Neural progenitor cell (in vitro differentiated cells): ENCODE data around the gene LPCAT2. TPM values are rescaled to one million over a fixed set of nuclear protein-coding genes. Genes with fewer than 3 reads are reported as not detected.

Experiments
- DNase-seq: peaks from one replicate; pipeline ENCODE4 v3.0.0-alpha.2; 2016; ENCODE audit warnings: low spot score
- H2AFZ ChIP-seq: fragments of 200-600 bp; sonication (generic); replicated peaks from 2 replicates; pipeline ENCODE4 v1.6.1; 2016; ENCODE audit warnings: antibody characterized with exemption
- H3F3A ChIP-seq: fragments of 200-600 bp; sonication (generic); 2 replicates; pipeline ENCODE4 v1.6.1; 2016; ENCODE audit warnings: antibody characterized with exemption, low read depth
- H3K27ac ChIP-seq: fragments of 200-600 bp; sonication (generic); 2 replicates; pipeline ENCODE4 v1.5.1; 2016; ENCODE audit warnings: mild to moderate bottlenecking
- H3K27me3 ChIP-seq: fragments of 200-600 bp; sonication (generic); 2 replicates; pipeline ENCODE4 v1.6.1; 2016; ENCODE audit warnings: mild to moderate bottlenecking, moderate library complexity
- H3K36me3 ChIP-seq: fragments of 200-600 bp; sonication (generic); 2 replicates; pipeline ENCODE4 v1.5.1; 2016
- H3K4me1 ChIP-seq: fragments of 200-600 bp; sonication (generic); 2 replicates; pipeline ENCODE4 v1.6.1; 2016; ENCODE audit warnings: mixed run types
- H3K4me2 ChIP-seq: fragments of 200-600 bp; sonication (generic); 2 replicates; pipeline ENCODE4 v1.6.1; 2016
- H3K4me3 ChIP-seq: fragments of 200-600 bp; sonication (generic); 2 replicates; pipeline ENCODE4 v1.5.1; 2016
- H3K79me2 ChIP-seq: fragments of 200-600 bp; sonication (generic); 2 replicates; pipeline ENCODE4 v1.6.1; 2016; ENCODE audit warnings: low read depth
- H3K9ac ChIP-seq: fragments of 200-600 bp; sonication (generic); 2 replicates; pipeline ENCODE4 v1.6.1; 2016
- H3K9me3 ChIP-seq: fragments of 200-600 bp; sonication (generic); 2 replicates; pipeline ENCODE4 v1.5.1; 2016; ENCODE audit warnings: low read depth
- H4K20me1 ChIP-seq: fragments of 200-600 bp; sonication (generic); 2 replicates; pipeline ENCODE4 v1.6.1; 2016; ENCODE audit warnings: low read depth
- H3K27ac Mint-ChIP-seq: 3 replicates; pipeline ENCODE4 v1.8.0; 2021; ENCODE audit warnings: mixed read lengths
- H3K27me3 Mint-ChIP-seq: 2 replicates; pipeline ENCODE4 v1.8.0; 2022; ENCODE audit warnings: low read depth, mild to moderate bottlenecking, inconsistent platforms, moderate library complexity, mixed read lengths; ENCODE audit not compliant: insufficient read depth
- H3K36me3 Mint-ChIP-seq: 3 replicates; pipeline ENCODE4 v1.8.0; 2021; ENCODE audit warnings: mixed read lengths
- H3K4me1 Mint-ChIP-seq: 3 replicates; pipeline ENCODE4 v1.8.0; 2021; ENCODE audit warnings: mixed read lengths
- H3K4me3 Mint-ChIP-seq: 3 replicates; pipeline ENCODE4 v1.8.0; 2021; ENCODE audit warnings: mild to moderate bottlenecking, moderate library complexity, mixed read lengths
- H3K9me3 Mint-ChIP-seq: 3 replicates; pipeline ENCODE4 v1.8.0; 2020; ENCODE audit warnings: mixed read lengths
- EZH2 ChIP-seq: fragments of 200-600 bp; sonication (generic); IDR thresholded peaks from 2 replicates; pipeline ENCODE4 v1.6.1; 2017; ENCODE audit warnings: antibody characterized with exemption, mild to moderate bottlenecking, moderate library complexity
- EZH2phosphoT487 ChIP-seq: fragments of 200-600 bp; sonication (generic); IDR thresholded peaks from 2 replicates; pipeline ENCODE4 v1.6.1; 2017; ENCODE audit warnings: antibody characterized with exemption
- total RNA-seq: library from RNA; depleted of rRNA; stranded (reverse); fragments of >200 nt; gene quantifications from 2 replicates; pipeline ENCODE4 v1.2.3, GENCODE V29; 2015; ENCODE audit warnings: low replicate concordance
- TF ChIP-seq, protein P1 (sequence below): fragments of 200-600 bp; sonication (generic); IDR thresholded peaks from 2 replicates; pipeline ENCODE4 v1.5.1; 2017; ENCODE audit warnings: antibody characterized with exemption, mild to moderate bottlenecking

The LPCAT2 gene
- total RNA-seq, 1 donor from 2014 or later: 14.2 TPM

DNA sequence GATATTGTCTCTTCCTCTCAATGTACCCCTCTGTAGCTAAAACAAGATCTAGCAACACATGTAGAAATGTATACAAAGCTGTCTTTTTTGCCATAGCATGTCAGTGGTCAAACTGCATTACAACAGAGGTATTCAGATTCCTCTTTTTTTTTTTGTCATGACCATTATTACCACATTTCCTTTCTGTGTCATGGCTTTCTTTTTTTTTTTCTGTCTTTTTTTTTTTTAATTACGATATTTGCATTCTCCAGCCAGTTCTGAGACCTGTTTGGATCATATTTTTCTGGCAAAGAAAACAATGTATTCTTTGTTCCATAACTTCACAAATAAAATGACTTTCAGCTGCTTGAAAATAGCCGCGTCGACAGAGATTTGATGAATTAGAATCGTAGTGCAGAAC lies 30.2 kb downstream of the LPCAT2 start:
- Histone ChIP-seq H3K9me3 (no peaks in the 10 kb centered on the region), H2AFZ (no peak overlapping the region), H3K27ac (no peak overlapping the region), H3K27me3 (no peaks in the 10 kb centered on the region), H3F3A (no peaks in the 10 kb centered on the region), H3K36me3 (no peaks in the 10 kb centered on the region), H4K20me1 (no peaks in the 10 kb centered on the region), H3K9ac (no peak overlapping the region), H3K4me2 (no peak overlapping the region), H3K79me2 (no peaks in the 10 kb centered on the region), H3K4me1 (no peaks in the 10 kb centered on the region), H3K4me3 (no peak overlapping the region)
- Mint-ChIP-seq H3K27me3 (no peaks in the 10 kb centered on the region), H3K36me3 (no peaks in the 10 kb centered on the region), H3K27ac (no peak overlapping the region), H3K9me3 (no peaks in the 10 kb centered on the region), H3K4me1 (no peaks in the 10 kb centered on the region), H3K4me3 (no peak overlapping the region)
- no peak for DNase-seq
- TF ChIP-seq, protein P1, sequence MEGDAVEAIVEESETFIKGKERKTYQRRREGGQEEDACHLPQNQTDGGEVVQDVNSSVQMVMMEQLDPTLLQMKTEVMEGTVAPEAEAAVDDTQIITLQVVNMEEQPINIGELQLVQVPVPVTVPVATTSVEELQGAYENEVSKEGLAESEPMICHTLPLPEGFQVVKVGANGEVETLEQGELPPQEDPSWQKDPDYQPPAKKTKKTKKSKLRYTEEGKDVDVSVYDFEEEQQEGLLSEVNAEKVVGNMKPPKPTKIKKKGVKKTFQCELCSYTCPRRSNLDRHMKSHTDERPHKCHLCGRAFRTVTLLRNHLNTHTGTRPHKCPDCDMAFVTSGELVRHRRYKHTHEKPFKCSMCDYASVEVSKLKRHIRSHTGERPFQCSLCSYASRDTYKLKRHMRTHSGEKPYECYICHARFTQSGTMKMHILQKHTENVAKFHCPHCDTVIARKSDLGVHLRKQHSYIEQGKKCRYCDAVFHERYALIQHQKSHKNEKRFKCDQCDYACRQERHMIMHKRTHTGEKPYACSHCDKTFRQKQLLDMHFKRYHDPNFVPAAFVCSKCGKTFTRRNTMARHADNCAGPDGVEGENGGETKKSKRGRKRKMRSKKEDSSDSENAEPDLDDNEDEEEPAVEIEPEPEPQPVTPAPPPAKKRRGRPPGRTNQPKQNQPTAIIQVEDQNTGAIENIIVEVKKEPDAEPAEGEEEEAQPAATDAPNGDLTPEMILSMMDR: no peak
- TF ChIP-seq EZH2 (no peak), EZH2phosphoT487 (no peak)

DNA sequence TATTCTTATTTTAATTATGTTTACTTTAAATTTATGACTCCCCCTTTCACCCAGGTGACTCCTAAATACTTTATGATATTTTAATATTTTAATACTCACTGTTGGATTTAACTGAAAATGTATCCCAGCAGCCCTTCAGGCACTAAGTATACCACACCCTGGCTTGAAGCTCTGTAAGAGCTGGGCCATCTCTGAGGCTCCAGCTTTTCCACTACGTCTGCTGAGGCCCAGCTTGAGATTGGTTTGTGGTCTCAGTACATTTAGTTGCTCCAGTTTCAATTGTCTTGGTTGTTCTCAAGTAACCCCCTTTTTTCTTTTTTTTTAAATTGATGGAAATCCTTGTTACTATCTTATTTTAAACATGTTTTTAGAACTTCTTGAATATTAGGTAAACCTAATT lies 30.6 kb downstream of the LPCAT2 start:
- H3K36me3 Mint-ChIP-seq: no peaks in the 10 kb centered on the region
- Histone ChIP-seq H3K27ac (no peak overlapping the region), H3K9me3 (no peaks in the 10 kb centered on the region), H3K27me3 (no peaks in the 10 kb centered on the region), H3K4me3 (no peak overlapping the region), H3K36me3 (no peaks in the 10 kb centered on the region), H3K4me1 (no peaks in the 10 kb centered on the region), H4K20me1 (no peaks in the 10 kb centered on the region), H2AFZ (no peak overlapping the region), H3K4me2 (no peak overlapping the region), H3K79me2 (no peaks in the 10 kb centered on the region), H3F3A (no peaks in the 10 kb centered on the region), H3K9ac (no peak overlapping the region)
- TF ChIP-seq EZH2phosphoT487: no peak
- TF ChIP-seq, protein P1: no peak
- no peak for TF ChIP-seq EZH2
- no peak for DNase-seq
- H3K27ac Mint-ChIP-seq: no peak overlapping the region
- H3K4me3 Mint-ChIP-seq: no peak overlapping the region
- H3K27me3 Mint-ChIP-seq: no peaks in the 10 kb centered on the region
- no peaks in the 10 kb centered on the region for H3K9me3 Mint-ChIP-seq
- no peaks in the 10 kb centered on the region for H3K4me1 Mint-ChIP-seq

DNA sequence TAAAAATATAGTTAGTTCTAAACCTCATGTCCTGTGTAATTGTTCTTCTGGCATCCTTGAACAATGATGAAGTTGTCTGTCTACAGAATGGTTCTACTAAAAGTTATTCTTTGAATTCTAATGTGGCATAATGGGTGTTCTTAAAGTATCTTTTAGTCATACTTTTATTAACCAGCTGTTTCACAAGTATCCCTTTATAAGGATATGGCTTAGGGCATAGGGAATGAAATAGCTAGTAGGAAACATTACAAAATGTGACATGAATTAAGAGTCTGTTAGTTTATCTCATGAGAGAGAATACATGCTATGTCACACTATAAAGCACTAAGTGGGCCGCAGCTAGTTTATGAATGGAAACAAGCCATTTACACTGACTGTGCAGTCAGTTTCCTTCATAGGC lies 31.3 kb downstream of the LPCAT2 start:
- H3K4me2 ChIP-seq: no peak overlapping the region
- H3K4me3 ChIP-seq: no peak overlapping the region
- Mint-ChIP-seq H3K27me3 (no peaks in the 10 kb centered on the region), H3K4me3 (no peak overlapping the region), H3K4me1 (no peaks in the 10 kb centered on the region), H3K9me3 (no peaks in the 10 kb centered on the region), H3K27ac (no peak overlapping the region), H3K36me3 (no peaks in the 10 kb centered on the region)
- TF ChIP-seq, protein P1: no peak
- TF ChIP-seq EZH2phosphoT487: no peak
- no peak for TF ChIP-seq EZH2
- no peak overlapping the region for H3K9ac ChIP-seq
- no peak overlapping the region for H3K27ac ChIP-seq
- no peaks in the 10 kb centered on the region for H3K36me3 ChIP-seq
- H3F3A ChIP-seq: no peaks in the 10 kb centered on the region
- H2AFZ ChIP-seq: no peak overlapping the region
- H3K4me1 ChIP-seq: no peaks in the 10 kb centered on the region
- no peaks in the 10 kb centered on the region for H3K27me3 ChIP-seq
- no peaks in the 10 kb centered on the region for H3K9me3 ChIP-seq
- no peaks in the 10 kb centered on the region for H4K20me1 ChIP-seq
- no peak for DNase-seq
- no peaks in the 10 kb centered on the region for H3K79me2 ChIP-seq
